Stimulated activated naive CD8-positive, alpha-beta T cell treated with anti-CD3 and anti-CD28 coated beads, Interleukin-15, Interleukin-2, amounts not matched to agents 100 ng/mL and 50 ng/mL, for 24 hours (primary cell): Measurements from ENCODE around the gene SNX1.
"Not testable (repeated sequence)": the region's sequence is repeated elsewhere in the genome, so short reads cannot be mapped to it uniquely, and the experiment has no call there.

Source experiments
- H3K27ac Mint-ChIP-seq: one replicate; pipeline ENCODE4 v1.8.0; 2021; ENCODE audit warnings: mild to moderate bottlenecking, mixed read lengths
- H3K27me3 Mint-ChIP-seq: one replicate; pipeline ENCODE4 v1.8.0; 2021; ENCODE audit warnings: mixed read lengths
- H3K36me3 Mint-ChIP-seq: one replicate; pipeline ENCODE4 v1.8.0; 2021; ENCODE audit warnings: low read depth, mixed read lengths
- H3K4me1 Mint-ChIP-seq: one replicate; pipeline ENCODE4 v1.8.0; 2021; ENCODE audit warnings: low read depth, mixed read lengths
- H3K4me3 Mint-ChIP-seq: one replicate; pipeline ENCODE4 v1.8.0; 2021; ENCODE audit warnings: mild to moderate bottlenecking, mixed read lengths
- H3K9me3 Mint-ChIP-seq: one replicate; pipeline ENCODE4 v1.8.0; 2021; ENCODE audit warnings: mixed read lengths

The SNX1 gene, protein sequence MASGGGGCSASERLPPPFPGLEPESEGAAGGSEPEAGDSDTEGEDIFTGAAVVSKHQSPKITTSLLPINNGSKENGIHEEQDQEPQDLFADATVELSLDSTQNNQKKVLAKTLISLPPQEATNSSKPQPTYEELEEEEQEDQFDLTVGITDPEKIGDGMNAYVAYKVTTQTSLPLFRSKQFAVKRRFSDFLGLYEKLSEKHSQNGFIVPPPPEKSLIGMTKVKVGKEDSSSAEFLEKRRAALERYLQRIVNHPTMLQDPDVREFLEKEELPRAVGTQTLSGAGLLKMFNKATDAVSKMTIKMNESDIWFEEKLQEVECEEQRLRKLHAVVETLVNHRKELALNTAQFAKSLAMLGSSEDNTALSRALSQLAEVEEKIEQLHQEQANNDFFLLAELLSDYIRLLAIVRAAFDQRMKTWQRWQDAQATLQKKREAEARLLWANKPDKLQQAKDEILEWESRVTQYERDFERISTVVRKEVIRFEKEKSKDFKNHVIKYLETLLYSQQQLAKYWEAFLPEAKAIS

DNA sequence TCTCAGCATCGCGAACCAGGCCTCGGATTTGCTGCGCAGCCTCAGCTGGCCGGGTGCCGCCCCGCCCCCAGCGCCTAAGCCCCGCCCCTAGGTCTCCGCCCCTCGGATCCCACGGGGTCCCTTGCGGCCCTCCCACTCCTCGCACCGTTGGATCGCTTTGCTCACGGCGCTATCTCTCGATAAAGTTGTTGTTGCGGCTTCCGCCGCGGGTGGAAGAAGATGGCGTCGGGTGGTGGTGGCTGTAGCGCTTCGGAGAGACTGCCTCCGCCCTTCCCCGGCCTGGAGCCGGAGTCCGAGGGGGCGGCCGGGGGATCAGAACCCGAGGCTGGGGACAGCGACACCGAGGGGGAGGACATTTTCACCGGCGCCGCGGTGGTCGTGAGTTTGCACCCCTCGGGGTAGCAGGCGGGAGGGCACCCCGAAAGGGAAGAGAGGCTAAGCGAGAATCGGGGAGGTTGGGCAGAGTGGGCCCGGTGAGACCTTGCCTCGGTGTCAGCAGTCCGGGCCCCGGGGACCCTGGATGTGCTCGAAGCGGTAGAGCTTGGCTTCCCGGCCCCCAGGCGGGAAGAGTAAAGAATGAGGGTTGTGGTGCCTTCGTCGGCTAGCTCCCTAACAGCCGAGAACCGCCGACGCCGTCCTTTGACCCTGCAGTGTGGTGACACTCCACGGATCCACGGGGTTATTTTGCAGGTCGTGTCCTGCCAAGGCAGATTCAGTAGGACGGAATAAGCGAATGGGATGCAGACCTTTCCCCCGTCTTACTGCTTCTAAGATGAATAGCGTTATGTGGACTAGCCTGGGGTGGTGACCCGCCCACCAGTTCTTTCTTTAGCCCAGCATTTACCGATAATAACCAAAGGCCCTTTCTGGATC lies at the start of gene SNX1:
Gene SNX1, plus strand, starts transcription at position 188 of the 873 bp plus-strand sequence. Its CDS starts 32 bp downstream, at position 220.
- Mint-ChIP-seq H3K27me3 (no peaks in the 10 kb centered on the region), H3K4me3 (peak within 1 kb of the TSS; percentile 99), H3K27ac (peak within 1 kb of the TSS; percentile 99), H3K9me3 (no peaks in the 10 kb centered on the region), H3K4me1 (peaks cover 73% of the 10 kb centered on the region), H3K36me3 (peaks cover 15% of the 10 kb centered on the region)

DNA sequence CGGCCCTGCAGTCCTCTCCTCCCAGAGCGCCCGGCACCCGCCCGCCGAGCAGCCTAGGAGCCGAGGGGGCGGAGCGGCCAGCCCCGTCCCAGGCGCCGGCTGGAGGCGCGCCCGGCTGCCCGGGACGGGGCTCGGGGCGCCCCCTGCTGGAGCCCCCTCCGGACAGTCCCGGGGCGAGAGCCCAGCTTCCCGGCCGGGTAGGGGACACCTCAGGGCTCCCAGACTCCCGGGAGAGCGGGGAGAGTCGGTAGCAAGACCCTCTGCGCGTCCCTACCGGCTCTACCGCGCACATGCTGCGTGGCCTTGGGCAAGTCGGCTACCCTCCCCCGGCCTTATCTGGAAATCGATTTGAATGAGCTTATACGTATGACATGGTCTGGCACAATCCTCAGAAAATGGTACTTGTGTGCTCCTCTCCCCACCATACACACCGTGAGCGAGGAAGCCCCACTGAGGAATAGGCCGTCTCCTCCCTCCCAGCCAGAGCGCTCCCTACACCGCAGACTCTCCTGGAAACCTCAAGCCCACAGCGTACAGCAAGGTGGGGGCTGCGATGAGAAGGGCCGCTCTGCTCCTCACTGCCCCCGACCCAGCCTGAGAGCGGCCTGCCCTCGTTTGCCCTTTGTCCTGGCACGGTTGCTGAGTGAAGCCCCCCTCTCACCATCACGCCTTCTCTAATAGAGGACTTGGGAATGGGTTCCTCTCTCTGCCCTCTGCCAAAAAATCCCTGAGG lies 49.2 kb upstream of the SNX1 start, which contains the start of gene DAPK2:
Gene DAPK2, minus strand, starts transcription at position 65 of the 733 bp plus-strand sequence. CDS start 6,224 bp downstream, outside the sequence.
- Mint-ChIP-seq H3K4me1 (peaks cover 16% of the 10 kb centered on the region), H3K4me3 (peak within 1 kb of the TSS; percentile 73), H3K27ac (no peak within 1 kb of the TSS), H3K27me3 (peaks cover 19% of the 10 kb centered on the region), H3K9me3 (no peaks in the 10 kb centered on the region), H3K36me3 (no peaks in the 10 kb centered on the region)

DNA sequence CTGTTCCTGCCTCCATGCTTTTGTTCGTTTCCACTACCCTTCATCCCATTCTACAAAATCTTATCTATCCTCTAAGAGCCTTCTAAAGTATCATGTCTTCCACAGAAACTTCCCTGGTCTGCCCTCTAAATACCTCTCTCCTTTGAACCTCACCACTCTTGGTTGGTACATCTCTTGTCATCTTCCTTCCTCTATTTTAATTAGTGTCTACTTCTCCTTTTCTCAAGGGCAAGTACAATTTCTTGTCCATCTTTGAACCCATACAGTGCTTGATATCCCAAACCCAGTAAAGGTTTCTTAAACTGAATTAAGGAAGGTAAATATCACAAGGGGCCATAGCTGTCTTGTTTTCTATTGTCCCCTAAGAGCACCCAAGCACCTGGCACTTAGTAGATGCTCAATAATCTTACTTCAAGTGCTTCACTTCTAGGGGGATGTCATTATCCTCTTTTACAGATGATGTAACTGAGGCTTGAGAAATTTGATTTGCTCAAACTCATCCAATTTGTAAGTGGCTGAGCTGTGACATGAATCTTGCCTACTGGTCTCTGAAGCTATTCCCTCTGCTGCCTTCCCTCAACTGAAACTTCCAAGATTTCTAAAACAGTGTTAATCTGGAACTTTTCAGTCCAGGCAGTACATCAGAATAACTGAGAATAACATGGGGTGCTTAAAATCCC lies 46.9 kb upstream of the SNX1 start:
- Mint-ChIP-seq H3K27me3 (peaks cover 19% of the 10 kb centered on the region), H3K36me3 (no peaks in the 10 kb centered on the region), H3K9me3 (no peaks in the 10 kb centered on the region), H3K4me3 (no peak overlapping the region), H3K4me1 (peaks cover 16% of the 10 kb centered on the region), H3K27ac (no peak overlapping the region)

DNA sequence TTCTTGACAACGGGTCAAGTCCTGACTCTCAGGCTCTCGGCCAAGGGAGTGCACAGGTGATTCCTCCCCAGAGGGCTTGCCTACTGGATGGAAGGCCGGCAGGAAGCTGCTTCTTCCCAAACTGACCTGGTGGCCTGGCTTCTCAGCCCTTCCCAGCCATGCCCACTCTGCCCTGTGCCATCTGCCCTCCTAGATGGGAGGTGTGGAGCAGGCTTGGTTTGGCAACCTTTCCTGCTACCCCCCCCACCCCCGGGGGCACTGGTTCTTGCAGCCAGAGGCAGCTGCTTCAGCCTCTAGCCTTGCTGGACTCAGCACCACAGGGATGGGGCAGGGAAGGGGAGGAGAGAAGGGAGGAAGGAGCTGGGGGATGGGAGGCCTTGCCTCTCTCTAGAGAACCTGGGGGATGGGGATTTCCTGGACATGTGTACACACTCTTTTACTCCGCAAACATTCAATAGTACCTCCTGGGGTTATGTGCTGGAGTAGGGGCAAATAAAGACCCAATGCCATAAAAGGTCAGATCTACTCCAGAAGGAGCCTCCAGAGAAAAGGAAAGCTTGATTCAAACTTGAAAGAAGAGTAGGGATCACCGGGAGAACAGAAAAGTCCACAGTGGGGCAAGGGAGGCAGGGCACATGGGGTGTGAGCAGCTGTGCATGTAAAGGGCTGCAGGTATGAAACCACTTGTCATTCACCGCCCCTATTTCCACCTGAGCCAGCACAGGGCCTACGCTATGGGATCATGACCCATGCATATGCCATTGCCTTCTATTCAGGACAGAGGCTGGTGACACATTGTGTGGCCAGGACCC lies 45.3 kb upstream of the SNX1 start:
- H3K9me3 Mint-ChIP-seq = no peaks in the 10 kb centered on the region
- H3K4me3 Mint-ChIP-seq = no peak overlapping the region
- H3K36me3 Mint-ChIP-seq = no peaks in the 10 kb centered on the region
- peaks cover 10% of the 10 kb centered on the region for H3K4me1 Mint-ChIP-seq
- no peak overlapping the region for H3K27ac Mint-ChIP-seq
- H3K27me3 Mint-ChIP-seq = peaks cover 15% of the 10 kb centered on the region

DNA sequence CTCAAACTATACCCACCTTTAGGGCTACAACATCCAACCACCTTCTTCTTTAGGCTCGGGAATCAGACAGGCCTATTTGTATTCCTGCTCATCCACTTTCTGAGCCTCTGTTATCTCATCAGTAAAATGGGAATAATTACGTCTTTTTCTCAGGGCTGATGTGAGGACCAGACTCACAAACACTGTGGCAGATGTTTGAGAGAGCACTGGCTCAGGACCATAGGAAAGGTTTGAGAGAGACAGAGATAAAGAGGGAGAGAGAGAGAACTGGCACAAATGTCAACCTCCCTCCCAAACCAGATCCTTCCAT lies 44.7 kb upstream of the SNX1 start:
- no peaks in the 10 kb centered on the region for H3K36me3 Mint-ChIP-seq
- no peaks in the 10 kb centered on the region for H3K9me3 Mint-ChIP-seq
- H3K27me3 Mint-ChIP-seq = peaks cover 15% of the 10 kb centered on the region
- H3K4me1 Mint-ChIP-seq = peaks cover 10% of the 10 kb centered on the region
- H3K27ac Mint-ChIP-seq = no peak overlapping the region
- no peak overlapping the region for H3K4me3 Mint-ChIP-seq

DNA sequence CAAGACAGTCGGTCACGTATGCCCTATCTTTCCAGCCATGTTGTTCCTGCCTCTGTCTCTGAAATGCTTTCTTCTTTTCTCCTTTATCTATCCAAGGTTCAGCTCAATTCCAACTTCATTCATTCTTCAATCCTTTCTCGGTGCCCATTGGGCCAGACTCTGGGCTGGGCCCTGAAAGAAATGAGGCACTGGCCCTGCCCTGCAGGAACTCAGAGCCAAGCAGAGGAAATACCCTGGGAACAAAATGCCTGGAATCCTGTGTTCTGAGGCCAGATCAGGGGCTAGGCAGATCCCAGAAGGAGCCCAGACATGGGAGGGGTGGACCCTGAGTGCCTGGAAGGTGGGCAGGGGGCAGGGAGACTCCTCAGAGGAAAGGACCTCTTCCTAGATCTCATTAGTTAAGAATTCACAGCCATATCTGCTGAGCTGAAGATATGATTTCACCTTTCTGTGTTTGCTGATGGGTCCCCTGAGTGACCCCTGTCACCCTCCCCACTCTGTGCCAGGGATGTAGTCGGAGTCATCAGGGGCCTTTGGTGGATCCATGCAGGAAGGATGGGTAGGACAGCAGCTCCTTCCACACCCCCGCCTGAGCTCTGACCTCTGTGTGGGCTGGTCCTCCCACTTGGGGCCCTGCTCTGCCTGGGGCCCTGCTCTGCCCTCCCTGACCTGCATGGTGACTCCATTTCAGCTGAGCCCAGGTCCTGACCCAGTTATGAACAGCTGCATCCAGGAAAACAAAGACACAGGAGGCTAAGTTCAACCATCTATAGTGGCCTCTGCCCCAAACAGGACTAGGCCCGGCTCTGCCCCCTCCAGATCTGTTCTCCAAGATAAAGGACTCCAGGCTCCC lies 44.1 kb upstream of the SNX1 start:
- Mint-ChIP-seq H3K4me3 (no peak overlapping the region), H3K36me3 (no peaks in the 10 kb centered on the region), H3K4me1 (peaks cover 8% of the 10 kb centered on the region)

DNA sequence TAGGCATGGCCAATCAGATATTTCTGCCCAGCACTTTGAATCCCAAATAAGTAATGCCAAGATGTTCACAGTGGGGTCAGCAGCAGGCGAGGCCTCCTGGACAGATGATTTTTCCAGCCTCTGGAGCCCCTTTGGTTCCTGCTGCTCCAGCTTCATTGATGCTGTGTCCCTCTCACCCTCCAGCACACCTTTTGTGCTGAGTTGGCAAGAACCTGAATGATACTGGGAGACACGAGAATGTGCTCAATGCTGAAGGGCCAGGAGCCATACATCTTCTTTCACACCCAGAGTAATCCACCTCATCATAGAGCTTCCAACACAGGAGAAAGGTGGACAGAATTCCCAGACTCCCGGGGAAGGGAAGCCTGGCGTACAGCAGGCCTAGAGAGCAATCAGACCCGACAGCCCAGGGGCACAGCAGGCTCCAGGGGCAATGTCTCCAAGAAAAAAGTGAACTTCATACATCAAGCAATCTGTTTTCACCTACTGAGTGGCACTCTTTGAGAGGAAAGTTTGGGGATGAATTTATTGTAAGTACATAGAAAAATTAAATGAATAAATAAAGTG lies 42.8 kb upstream of the SNX1 start:
- Mint-ChIP-seq H3K27ac (no peak overlapping the region), H3K9me3 (no peaks in the 10 kb centered on the region), H3K36me3 (no peaks in the 10 kb centered on the region), H3K4me1 (peaks cover 5% of the 10 kb centered on the region), H3K27me3 (peaks cover 5% of the 10 kb centered on the region), H3K4me3 (no peak overlapping the region)

More for the DNA sequence above, 44.1 kb upstream of the SNX1 start:
- Mint-ChIP-seq H3K9me3 (no peaks in the 10 kb centered on the region), H3K27ac (no peak overlapping the region), H3K27me3 (peaks cover 13% of the 10 kb centered on the region)

DNA sequence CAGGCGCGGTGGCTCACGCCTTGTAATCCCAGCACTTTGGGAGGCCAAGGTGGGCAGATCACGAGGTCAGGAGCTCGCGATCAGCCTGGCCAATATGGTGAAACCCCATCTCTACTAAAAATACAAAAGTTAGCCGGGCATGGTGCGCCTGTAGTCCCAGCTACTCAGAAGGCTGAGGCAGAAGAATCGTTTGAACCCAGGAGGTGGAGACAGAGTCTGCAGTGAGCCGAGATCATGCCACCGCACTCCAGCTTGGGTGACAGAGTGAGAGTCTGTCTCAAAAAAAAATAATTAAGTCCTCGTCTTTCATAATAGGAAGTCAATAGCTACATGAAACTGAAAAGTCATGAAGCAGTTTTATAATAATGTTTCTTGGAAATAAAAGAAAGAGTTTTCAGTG lies 42.1 kb upstream of the SNX1 start:
- H3K4me3 Mint-ChIP-seq, H3K36me3 Mint-ChIP-seq, H3K4me1 Mint-ChIP-seq, H3K27ac Mint-ChIP-seq, H3K9me3 Mint-ChIP-seq, H3K27me3 Mint-ChIP-seq: not testable (repeated sequence)

DNA sequence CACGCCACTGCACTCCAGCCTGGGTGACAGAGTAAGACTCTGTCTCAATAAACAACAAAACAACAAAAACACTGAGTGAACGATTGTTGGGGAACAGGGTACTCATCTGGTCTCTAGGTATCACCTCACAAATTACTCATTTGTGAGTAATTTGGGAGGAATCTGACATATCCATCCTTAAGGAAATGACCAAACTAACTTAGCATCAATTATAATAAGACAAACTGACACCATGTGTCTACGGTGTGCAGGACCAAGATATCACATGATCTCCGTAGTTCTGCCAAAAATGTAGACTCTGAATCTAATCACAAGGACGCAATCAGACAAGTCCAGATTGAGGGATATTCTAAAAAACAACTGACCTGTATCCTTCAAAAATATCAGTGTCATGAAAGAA lies 37.5 kb upstream of the SNX1 start:
- Mint-ChIP-seq H3K4me1 (no peaks in the 10 kb centered on the region), H3K4me3 (no peak overlapping the region), H3K9me3 (no peaks in the 10 kb centered on the region), H3K36me3 (no peaks in the 10 kb centered on the region), H3K27me3 (no peaks in the 10 kb centered on the region), H3K27ac (no peak overlapping the region)

DNA sequence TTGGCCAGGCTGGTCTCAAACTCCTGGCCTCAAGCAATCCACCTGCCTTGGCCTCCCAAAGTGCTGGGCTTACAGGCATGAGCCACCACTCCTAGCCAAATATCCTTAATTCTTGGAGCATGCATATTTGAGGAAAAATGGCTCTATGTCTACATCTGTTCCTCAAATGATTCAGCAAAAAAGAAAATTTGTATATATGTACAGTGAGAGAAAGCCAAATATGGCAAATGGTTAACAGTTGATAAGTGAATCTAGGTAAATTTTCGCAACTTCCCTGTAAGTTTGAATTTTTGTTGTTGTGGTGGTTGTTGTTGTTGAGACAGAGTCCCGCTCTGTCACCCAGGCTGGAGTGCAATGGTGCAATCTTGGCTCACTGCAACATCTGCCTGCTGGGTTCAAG lies 36.7 kb upstream of the SNX1 start:
- H3K4me3 Mint-ChIP-seq, H3K27me3 Mint-ChIP-seq, H3K4me1 Mint-ChIP-seq, H3K27ac Mint-ChIP-seq, H3K9me3 Mint-ChIP-seq, H3K36me3 Mint-ChIP-seq: not testable (repeated sequence)

DNA sequence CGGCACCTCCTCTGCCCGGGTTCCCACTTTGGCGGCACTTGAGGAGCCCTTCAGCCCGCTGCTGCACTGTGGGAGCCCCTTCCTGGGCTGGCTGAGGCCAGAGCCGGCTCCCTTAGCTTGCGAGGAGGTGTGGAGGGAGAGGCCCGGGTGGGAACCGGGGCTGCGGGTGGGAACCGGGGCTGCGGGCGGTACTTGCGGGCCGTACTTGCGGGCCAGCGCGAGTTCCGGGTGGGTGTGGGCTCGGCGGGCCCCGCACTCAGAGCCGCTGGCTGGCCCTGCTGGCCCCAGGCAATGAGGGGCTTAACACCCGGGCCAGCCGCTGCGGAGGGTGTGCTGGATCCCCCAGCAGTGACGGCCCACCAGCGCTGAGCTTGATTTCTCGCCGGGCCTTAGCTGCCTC lies 35.1 kb upstream of the SNX1 start:
- H3K4me3 Mint-ChIP-seq = no peak overlapping the region
- H3K36me3 Mint-ChIP-seq = no peaks in the 10 kb centered on the region
- no peaks in the 10 kb centered on the region for H3K27me3 Mint-ChIP-seq
- H3K27ac Mint-ChIP-seq = no peak overlapping the region
- H3K9me3 Mint-ChIP-seq = no peaks in the 10 kb centered on the region
- H3K4me1 Mint-ChIP-seq = no peaks in the 10 kb centered on the region

DNA sequence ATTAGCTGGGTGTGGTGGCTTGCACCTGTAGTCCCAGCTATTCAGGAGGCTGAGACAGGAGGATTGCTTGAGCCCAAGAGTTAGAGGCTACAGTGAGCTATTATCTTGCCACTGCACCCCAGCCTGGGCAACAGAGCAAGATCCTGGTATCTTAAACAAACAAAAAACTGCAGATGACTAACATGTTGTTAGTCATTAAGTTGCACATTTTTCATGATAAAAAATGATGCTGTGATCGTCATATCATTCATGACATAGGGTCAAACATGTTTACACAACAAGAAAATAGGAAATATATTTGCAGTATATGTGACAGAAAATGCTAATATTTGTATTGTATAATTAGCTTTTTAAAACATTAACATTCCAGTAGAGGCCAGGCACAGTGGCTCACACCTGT lies 29.3 kb upstream of the SNX1 start:
- Mint-ChIP-seq H3K36me3 (peaks cover 3% of the 10 kb centered on the region), H3K27me3 (no peaks in the 10 kb centered on the region), H3K4me3 (no peak overlapping the region), H3K27ac (no peak overlapping the region), H3K9me3 (no peaks in the 10 kb centered on the region), H3K4me1 (peaks cover 6% of the 10 kb centered on the region)

DNA sequence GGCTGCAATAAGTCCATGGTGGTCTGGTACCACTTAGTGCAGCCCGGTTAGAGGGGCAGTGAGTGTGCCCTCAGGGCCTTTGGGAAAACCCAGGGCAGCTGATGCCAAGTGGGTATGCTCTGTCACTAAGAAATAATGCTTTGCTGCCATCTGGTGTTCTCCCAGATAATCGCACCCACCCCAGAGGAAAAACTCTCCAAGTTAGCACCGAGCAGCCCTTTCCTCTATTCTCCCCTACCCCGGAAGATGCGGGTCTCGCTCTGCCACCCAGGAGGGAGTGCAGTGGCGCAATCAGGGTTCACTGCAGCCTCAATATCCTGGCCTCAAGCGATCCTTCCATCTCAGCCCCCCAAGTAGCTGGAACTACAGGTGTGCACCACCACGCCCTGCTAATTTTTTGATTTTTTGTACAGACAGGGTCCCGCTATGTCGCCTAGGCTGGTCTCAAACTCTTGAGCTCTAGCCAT lies 28.2 kb upstream of the SNX1 start:
- Mint-ChIP-seq H3K27ac (no peak overlapping the region), H3K4me3 (no peak overlapping the region), H3K9me3 (no peaks in the 10 kb centered on the region), H3K27me3 (no peaks in the 10 kb centered on the region), H3K4me1 (peaks cover 6% of the 10 kb centered on the region), H3K36me3 (peaks cover 11% of the 10 kb centered on the region)
